Thymus (tissue), 2 donors: ENCODE measurements around the gene TTC23. TPM values are rescaled to one million over a fixed set of nuclear protein-coding genes. Genes with fewer than 3 reads are reported as not detected.

ENCODE experiments used
- polyA plus RNA-seq: library from polyadenylated mRNA; stranded (reverse); fragments of 200-250 nt; gene quantifications from one replicate; pipeline ENCODE4 v1.2.3, GENCODE V29; 2013
- total RNA-seq: library from RNA; stranded (reverse); fragments of 120-200 nt; gene quantifications from one replicate; pipeline ENCODE4 v1.2.4, GENCODE V29; 2013
- donor health status: healthy.

The TTC23 gene
- total and polyA plus RNA-seq, 2 donors: 5.7 to 7.7 TPM

Other genes starting within 250 kb of the TTC23 start
- gene PGPEP1L, start 241.8 kb downstream of the TTC23 start, total RNA-seq: 0.76 TPM
- gene PGPEP1L, start 241.8 kb downstream of the TTC23 start, polyA plus RNA-seq: 0.14 TPM
- gene SYNM, start 144.5 kb downstream of the TTC23 start, total RNA-seq: 3.4 TPM
- gene SYNM, start 144.5 kb downstream of the TTC23 start, polyA plus RNA-seq: 10.5 TPM
- 23.5 TPM for gene LRRC28, start 1.9 kb upstream of the TTC23 start, total RNA-seq
- gene LRRC28, start 1.9 kb upstream of the TTC23 start, polyA plus RNA-seq: 11.0 TPM